IgD-negative memory B cell (primary cell): Measurements from ENCODE around the gene RAB7A. TPM values are rescaled to one million over a fixed set of nuclear protein-coding genes. Genes with fewer than 3 reads are reported as not detected.
"Not testable (repeated sequence)": the region's sequence is repeated elsewhere in the genome, so short reads cannot be mapped to it uniquely, and the experiment has no call there.

Source experiments
- H3K27ac Mint-ChIP-seq, 3 donors: one replicate each; pipeline ENCODE4 v1.8.0; 2020 to 2022; ENCODE audit warnings: mild to moderate bottlenecking in 3 of 3, mixed read lengths in 3 of 3, moderate library complexity in 1 of 3
- H3K27me3 Mint-ChIP-seq: one replicate; pipeline ENCODE4 v1.8.0; 2021; ENCODE audit warnings: mixed read lengths
- H3K36me3 Mint-ChIP-seq: one replicate; pipeline ENCODE4 v1.8.0; 2020; ENCODE audit warnings: mild to moderate bottlenecking, mixed read lengths
- H3K4me1 Mint-ChIP-seq, 3 donors: one replicate each; pipeline ENCODE4 v1.8.0; 2020 to 2022; ENCODE audit warnings: mixed read lengths in 3 of 3, mild to moderate bottlenecking in 1 of 3
- H3K4me3 Mint-ChIP-seq, 4 donors: one replicate each; pipeline ENCODE4 v1.8.0; 2020 to 2022; ENCODE audit warnings: mild to moderate bottlenecking in 4 of 4, mixed read lengths in 4 of 4, moderate library complexity in 3 of 4
- H3K9me3 Mint-ChIP-seq, 3 donors: one replicate each; pipeline ENCODE4 v1.8.0; 2020 to 2021; ENCODE audit warnings: mixed read lengths in 3 of 3, mild to moderate bottlenecking in 1 of 3
- polyA plus RNA-seq: library from polyadenylated mRNA; unstranded; fragments of 300-500 nt; fragmentation: Illumina TruSeq; gene quantifications from one replicate; pipeline ENCODE4 v1.2.3, GENCODE V29; 2021

Gene RAB7A
- polyA plus RNA-seq, 1 donor from 2014 or later: 162 TPM

GRCh38 chr3:128823631-128824030 lies 97.6 kb downstream of the RAB7A start:
- peak overlapping the region in 1 of 3 donors; percentile 21 for H3K27ac Mint-ChIP-seq
- H3K9me3 Mint-ChIP-seq: no peaks in the 10 kb centered on the region
- no peaks in the 10 kb centered on the region for H3K4me1 Mint-ChIP-seq
- H3K4me3 Mint-ChIP-seq: no peak overlapping the region
- H3K36me3 Mint-ChIP-seq: peaks cover 8% of the 10 kb centered on the region
- no peaks in the 10 kb centered on the region for H3K27me3 Mint-ChIP-seq

- H3K27ac Mint-ChIP-seq: peak overlapping the region in 2 of 3 donors; percentile 21 to 82
Observed at GRCh38 chr3:128824132-128824850, 98.3 kb downstream of the RAB7A start.

GRCh38 chr3:128825117-128825725 lies 99.2 kb downstream of the RAB7A start:
- no peaks in the 10 kb centered on the region for H3K4me1 Mint-ChIP-seq
- H3K27me3 Mint-ChIP-seq: no peaks in the 10 kb centered on the region
- H3K4me3 Mint-ChIP-seq: no peak overlapping the region
- no peaks in the 10 kb centered on the region for H3K9me3 Mint-ChIP-seq
- H3K36me3 Mint-ChIP-seq: peaks cover 4% of the 10 kb centered on the region
- H3K27ac Mint-ChIP-seq: peak overlapping the region in 2 of 3 donors; percentile 31 to 82

More at GRCh38 chr3:128824132-128824850, 98.3 kb downstream of the RAB7A start:
- H3K9me3 Mint-ChIP-seq: no peaks in the 10 kb centered on the region
- H3K27me3 Mint-ChIP-seq: no peaks in the 10 kb centered on the region
- peaks cover 4% of the 10 kb centered on the region for H3K36me3 Mint-ChIP-seq
- no peak overlapping the region for H3K4me3 Mint-ChIP-seq
- H3K4me1 Mint-ChIP-seq: no peaks in the 10 kb centered on the region

- not testable (repeated sequence) for H3K9me3 Mint-ChIP-seq, H3K36me3 Mint-ChIP-seq, H3K4me1 Mint-ChIP-seq, H3K27me3 Mint-ChIP-seq, H3K27ac Mint-ChIP-seq, H3K4me3 Mint-ChIP-seq
Observed at GRCh38 chr3:128829087-128829486, 103.1 kb downstream of the RAB7A start.

GRCh38 chr3:128829925-128830625 lies 104.1 kb downstream of the RAB7A start:
- H3K4me1 Mint-ChIP-seq, H3K9me3 Mint-ChIP-seq, H3K36me3 Mint-ChIP-seq, H3K27me3 Mint-ChIP-seq, H3K27ac Mint-ChIP-seq, H3K4me3 Mint-ChIP-seq: not testable (repeated sequence)

- not testable (repeated sequence) for H3K4me3 Mint-ChIP-seq, H3K9me3 Mint-ChIP-seq, H3K4me1 Mint-ChIP-seq, H3K27ac Mint-ChIP-seq, H3K36me3 Mint-ChIP-seq, H3K27me3 Mint-ChIP-seq
Observed at GRCh38 chr3:128830762-128831161, 104.8 kb downstream of the RAB7A start.

- H3K27me3 Mint-ChIP-seq, H3K4me1 Mint-ChIP-seq, H3K27ac Mint-ChIP-seq, H3K4me3 Mint-ChIP-seq, H3K9me3 Mint-ChIP-seq, H3K36me3 Mint-ChIP-seq: not testable (repeated sequence)
Observed at GRCh38 chr3:128832979-128833378, 107.0 kb downstream of the RAB7A start.

- no peaks in the 10 kb centered on the region for H3K4me1 Mint-ChIP-seq
Observed at GRCh38 chr3:128835096-128835495, 109.1 kb downstream of the RAB7A start.

GRCh38 chr3:128841926-128842920 lies 116.2 kb downstream of the RAB7A start:
- H3K4me1 Mint-ChIP-seq: peaks cover 4 to 10% (median 7%) of the 10 kb centered on the region in 3 donors
- H3K27ac Mint-ChIP-seq: peak overlapping the region in 1 of 3 donors; percentile 79
- H3K9me3 Mint-ChIP-seq: no peaks in the 10 kb centered on the region
- no peaks in the 10 kb centered on the region for H3K36me3 Mint-ChIP-seq
- no peaks in the 10 kb centered on the region for H3K27me3 Mint-ChIP-seq
- no peak overlapping the region for H3K4me3 Mint-ChIP-seq

More at GRCh38 chr3:128835096-128835495, 109.1 kb downstream of the RAB7A start:
- H3K4me3 Mint-ChIP-seq: no peak overlapping the region
- no peaks in the 10 kb centered on the region for H3K9me3 Mint-ChIP-seq
- no peak overlapping the region for H3K27ac Mint-ChIP-seq
- no peaks in the 10 kb centered on the region for H3K27me3 Mint-ChIP-seq
- H3K36me3 Mint-ChIP-seq: no peaks in the 10 kb centered on the region

GRCh38 chr3:128844502-128844901 lies 118.5 kb downstream of the RAB7A start:
- Mint-ChIP-seq H3K27me3 (no peaks in the 10 kb centered on the region), H3K27ac (peak overlapping the region in 1 of 3 donors; percentile 12), H3K9me3 (no peaks in the 10 kb centered on the region), H3K4me3 (peak overlapping the region in 2 of 4 donors; percentile 30 to 77), H3K4me1 (peaks cover 4 to 10% (median 7%) of the 10 kb centered on the region in 3 donors), H3K36me3 (no peaks in the 10 kb centered on the region)

- H3K27ac Mint-ChIP-seq: peak overlapping the region in 2 of 3 donors; percentile 85 to 88
- H3K36me3 Mint-ChIP-seq: no peaks in the 10 kb centered on the region
- no peaks in the 10 kb centered on the region for H3K9me3 Mint-ChIP-seq
- peaks cover 4 to 10% (median 7%) of the 10 kb centered on the region in 3 donors for H3K4me1 Mint-ChIP-seq
- no peaks in the 10 kb centered on the region for H3K27me3 Mint-ChIP-seq
- H3K4me3 Mint-ChIP-seq: peak overlapping the region; percentile 41 to 91 (median 82)
Observed at GRCh38 chr3:128845119-128845777, 119.3 kb downstream of the RAB7A start.

- no peaks in the 10 kb centered on the region for H3K9me3 Mint-ChIP-seq
- peaks cover 4 to 10% (median 7%) of the 10 kb centered on the region in 3 donors for H3K4me1 Mint-ChIP-seq
- no peaks in the 10 kb centered on the region for H3K27me3 Mint-ChIP-seq
- peak overlapping the region; percentile 77 to 91 (median 88) for H3K4me3 Mint-ChIP-seq
- no peaks in the 10 kb centered on the region for H3K36me3 Mint-ChIP-seq
- H3K27ac Mint-ChIP-seq: peak overlapping the region in 2 of 3 donors; percentile 85 to 92
Observed at GRCh38 chr3:128845778-128846485, 119.9 kb downstream of the RAB7A start.

GRCh38 chr3:128846486-128846891 lies 120.5 kb downstream of the RAB7A start:
- Mint-ChIP-seq H3K36me3 (no peaks in the 10 kb centered on the region), H3K27ac (peak overlapping the region in 1 of 3 donors; percentile 92), H3K9me3 (no peaks in the 10 kb centered on the region), H3K4me1 (peaks cover 4 to 10% (median 7%) of the 10 kb centered on the region in 3 donors), H3K27me3 (no peaks in the 10 kb centered on the region), H3K4me3 (peak overlapping the region; percentile 37 to 91 (median 88))
